HEK293 (cell line): ENCODE results near the gene ZBTB5.
A peak's percentile ranks its signal among the peaks of the same experiment; 100 is the strongest.
"Not testable (repeated sequence)": the region's sequence is repeated elsewhere in the genome, so short reads cannot be mapped to it uniquely, and the experiment has no call there.

ENCODE experiments used
- CTCF ChIA-PET: fragments of 350-600 bp; formaldehyde crosslinking; extraction: SDS; loops from one replicate; lab custom pipeline; 2021; ENCODE audit warnings: antibody characterized with exemption; lab: Yijun Ruan, JAX
- POLR2A ChIA-PET: fragments of 300-600 bp; formaldehyde crosslinking; extraction: SDS; loops from one replicate; lab custom pipeline; 2020; ENCODE audit warnings: antibody characterized with exemption, inconsistent platforms; lab: Yijun Ruan, JAX
- H3K27ac ChIP-seq: fragments of 200-500 bp; sonication (Bioruptor generic); 2 replicates; pipeline ENCODE4 v1.5.1; 2014; ENCODE audit warnings: low read depth, low read length, control low read depth, inconsistent platforms; ENCODE audit errors: extremely low read depth
- H3K36me3 ChIP-seq, 2 experiments: fragments of 200-500 bp in 1 of 2; sonication (Bioruptor generic) in 1 of 2; 1 replicate in 1 of 2; 2 replicates in 1 of 2; pipeline ENCODE4 v1.5.1; 2014 to 2017; ENCODE audit warnings: inconsistent platforms in 2 of 2, low read length in 2 of 2; ENCODE audit not compliant: control insufficient read depth in 2 of 2, insufficient read depth in 1 of 2
- H3K4me1 ChIP-seq: fragments of 200-500 bp; sonication (Bioruptor generic); 2 replicates; pipeline ENCODE4 v1.5.1; 2014; ENCODE audit warnings: mild to moderate bottlenecking, low read length, inconsistent platforms; ENCODE audit not compliant: control insufficient read depth, insufficient read depth
- H3K4me3 ChIP-seq: 2 replicates; pipeline ENCODE4 v1.5.1; 2011; ENCODE audit warnings: low read depth, mild to moderate bottlenecking, control low read depth, low read length, moderate library complexity
- H3K9me3 ChIP-seq: fragments of 200-500 bp; sonication (Bioruptor generic); 2 replicates; pipeline ENCODE4 v1.5.1; 2014; ENCODE audit warnings: low read depth, low read length, inconsistent platforms; ENCODE audit not compliant: control insufficient read depth, insufficient read depth
- BCL11B ChIP-seq: fragments of 450-650 bp; formaldehyde crosslinking; IDR thresholded peaks from 2 replicates; pipeline ENCODE4 v1.5.1; 2016; ENCODE audit warnings: low read depth, missing biosample characterization, missing genetic modification characterization
- GFI1B ChIP-seq: fragments of 450-650 bp; formaldehyde crosslinking; IDR thresholded peaks from 2 replicates; pipeline ENCODE4 v1.5.1; 2016; ENCODE audit warnings: missing biosample characterization, missing genetic modification characterization
- GLI2 ChIP-seq: fragments of 450-650 bp; formaldehyde crosslinking; IDR thresholded peaks from 2 replicates; pipeline ENCODE4; 2017; ENCODE audit warnings: missing biosample characterization, missing genetic modification characterization, low read depth, borderline replicate concordance
- INSM2 ChIP-seq: fragments of 450-650 bp; formaldehyde crosslinking; IDR thresholded peaks from 2 replicates; pipeline ENCODE4 v1.5.1; 2016; ENCODE audit warnings: missing biosample characterization, missing genetic modification characterization
- KLF10 ChIP-seq: fragments of 450-650 bp; IDR thresholded peaks from 2 replicates; pipeline ENCODE4 v1.5.1; 2018; ENCODE audit warnings: missing biosample characterization, mild to moderate bottlenecking, missing genetic modification characterization
- KLF8 ChIP-seq: fragments of 450-650 bp; formaldehyde crosslinking; IDR thresholded peaks from 2 replicates; pipeline ENCODE4 v1.5.1; 2016; ENCODE audit warnings: missing biosample characterization, missing genetic modification characterization
- OSR2 ChIP-seq: fragments of 450-650 bp; formaldehyde crosslinking; IDR thresholded peaks from 2 replicates; pipeline ENCODE4 v1.5.1; 2016; ENCODE audit warnings: missing biosample characterization, missing genetic modification characterization
- PRDM1 ChIP-seq: fragments of 450-650 bp; formaldehyde crosslinking; IDR thresholded peaks from 2 replicates; pipeline ENCODE4; 2016; ENCODE audit warnings: missing biosample characterization, missing genetic modification characterization
- SETDB1 ChIP-seq: IDR thresholded peaks from one replicate; pipeline ENCODE4 v1.6.1; 2017; ENCODE audit warnings: mild to moderate bottlenecking, low read length, moderate library complexity, mixed read lengths; ENCODE audit not compliant: insufficient read length
- SP2 ChIP-seq: fragments of 450-650 bp; formaldehyde crosslinking; IDR thresholded peaks from 2 replicates; pipeline ENCODE4 v1.5.1; 2016; ENCODE audit warnings: missing biosample characterization, missing genetic modification characterization
- SP3 ChIP-seq: fragments of 450-650 bp; formaldehyde crosslinking; IDR thresholded peaks from 2 replicates; pipeline ENCODE4 v1.5.1; 2016; ENCODE audit warnings: missing biosample characterization, missing genetic modification characterization
- YY2 ChIP-seq: fragments of 450-650 bp; formaldehyde crosslinking; IDR thresholded peaks from 2 replicates; pipeline ENCODE4 v1.5.1; 2016; ENCODE audit warnings: missing biosample characterization, missing genetic modification characterization
- ZBTB20 ChIP-seq: fragments of 450-650 bp; formaldehyde crosslinking; IDR thresholded peaks from 2 replicates; pipeline ENCODE4 v1.5.1; 2016; ENCODE audit warnings: missing biosample characterization, missing genetic modification characterization
- ZBTB48 ChIP-seq: fragments of 450-650 bp; formaldehyde crosslinking; IDR thresholded peaks from 2 replicates; pipeline ENCODE4 v1.5.1; 2016; ENCODE audit warnings: missing biosample characterization, missing genetic modification characterization
- ZNF155 ChIP-seq: fragments of 450-650 bp; formaldehyde crosslinking; IDR thresholded peaks from 2 replicates; pipeline ENCODE4 v1.5.1; 2016; ENCODE audit warnings: missing biosample characterization, missing genetic modification characterization
- ZNF214 ChIP-seq: fragments of 450-650 bp; formaldehyde crosslinking; IDR thresholded peaks from 2 replicates; pipeline ENCODE4 v1.5.1; 2017; ENCODE audit warnings: missing biosample characterization, mild to moderate bottlenecking, missing genetic modification characterization, borderline replicate concordance
- ZNF302 ChIP-seq: fragments of 450-650 bp; formaldehyde crosslinking; IDR thresholded peaks from 2 replicates; pipeline ENCODE4 v1.5.1; 2016; ENCODE audit warnings: missing biosample characterization, missing genetic modification characterization, low read depth
- ZNF596 ChIP-seq: fragments of 450-650 bp; IDR thresholded peaks from 2 replicates; pipeline ENCODE4 v1.5.0; 2018; ENCODE audit warnings: missing biosample characterization, mild to moderate bottlenecking, missing genetic modification characterization, moderate library complexity
- ZNF629 ChIP-seq: fragments of 450-650 bp; formaldehyde crosslinking; IDR thresholded peaks from 2 replicates; pipeline ENCODE4 v1.5.1; 2017; ENCODE audit warnings: missing biosample characterization, missing genetic modification characterization
- ZNF791 ChIP-seq: fragments of 450-650 bp; formaldehyde crosslinking; IDR thresholded peaks from 2 replicates; pipeline ENCODE4 v1.5.1; 2016; ENCODE audit warnings: missing biosample characterization, missing genetic modification characterization
- ZNF830 ChIP-seq: fragments of 450-650 bp; IDR thresholded peaks from 2 replicates; pipeline ENCODE4 v1.5.0; 2018; ENCODE audit warnings: missing biosample characterization, missing genetic modification characterization, low read depth, mild to moderate bottlenecking, moderate library complexity
- TF ChIP-seq, protein P1 (sequence below): fragments of 450-650 bp; formaldehyde crosslinking; IDR thresholded peaks from 2 replicates; pipeline ENCODE4 v1.5.1; 2016; ENCODE audit warnings: missing biosample characterization, missing genetic modification characterization
- TF ChIP-seq, protein P2 (sequence below): fragments of 450-650 bp; formaldehyde crosslinking; IDR thresholded peaks from 2 replicates; pipeline ENCODE4 v1.5.1; 2016; ENCODE audit warnings: missing biosample characterization, missing genetic modification characterization
- TF ChIP-seq, protein P3 (sequence below): fragments of 450-650 bp; formaldehyde crosslinking; IDR thresholded peaks from 2 replicates; pipeline ENCODE4 v1.5.1; 2016; ENCODE audit warnings: missing biosample characterization, missing genetic modification characterization

Gene ZBTB5

DNA sequence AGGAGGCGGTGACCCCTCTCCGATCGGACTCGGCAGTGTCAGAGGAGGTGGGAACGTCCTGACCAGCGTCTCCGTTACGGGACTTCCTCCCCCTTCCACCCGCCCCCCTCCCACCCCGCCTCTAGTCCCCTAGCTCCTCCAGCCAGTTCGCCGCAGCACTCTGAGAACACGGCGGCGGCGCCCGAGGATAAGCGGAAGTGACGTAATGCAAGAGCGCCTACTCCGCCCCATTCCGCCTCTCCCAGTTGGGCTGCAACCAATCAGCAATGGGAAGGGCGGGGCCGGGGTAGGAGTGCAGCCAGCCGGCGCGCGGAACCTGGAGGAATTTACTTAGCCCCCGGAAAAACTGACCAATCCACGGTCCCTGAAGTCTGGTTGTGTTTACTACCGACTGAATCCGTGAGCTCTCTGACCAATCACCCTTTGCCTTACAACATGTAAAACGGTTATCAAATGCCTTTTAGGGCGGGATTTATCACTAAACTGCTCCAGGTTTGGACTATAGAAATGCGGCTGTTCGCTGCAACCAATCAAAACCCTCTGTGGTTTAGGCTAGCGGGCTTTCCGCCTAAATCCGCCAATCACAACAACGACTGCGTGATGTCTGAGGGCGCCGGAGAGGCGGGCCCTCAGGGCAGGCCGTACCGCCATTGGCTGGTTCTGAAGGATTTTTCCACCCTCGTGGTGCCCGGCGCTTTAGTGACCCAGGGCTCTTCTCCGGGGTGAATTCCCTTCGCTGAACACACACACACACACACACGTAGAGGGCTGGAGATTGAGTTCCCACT, at the start of gene ZBTB5 (continued):
- TF ChIP-seq SP2 (tag by site-specific recombination): peak; percentile 84
- 0 out of 2 replicates have a peak, but pooled peaks have one; percentile 17 for TF ChIP-seq KLF8 (tag by site-specific recombination)
- peak; percentile 53; the same call in 1 of the 2 replicates for TF ChIP-seq ZNF629 (tag by site-specific recombination)
- no peak for TF ChIP-seq KLF10 (tag by site-specific recombination)
- TF ChIP-seq ZBTB48 (tag by site-specific recombination): 0 out of 2 replicates have a peak, but pooled peaks have one; percentile 8
- peak; percentile 91; the same call in 1 of the 2 replicates for TF ChIP-seq ZBTB20 (tag by site-specific recombination)
- peak; percentile 78 for TF ChIP-seq SP3
- TF ChIP-seq BCL11B: no peak
- peak; percentile 19 for TF ChIP-seq SETDB1
- peak; percentile 74 for TF ChIP-seq INSM2 (tag by site-specific recombination)
- TF ChIP-seq GLI2: no peak
- TF ChIP-seq ZNF830 (tag by site-specific recombination): no peak
- TF ChIP-seq, protein P1, sequence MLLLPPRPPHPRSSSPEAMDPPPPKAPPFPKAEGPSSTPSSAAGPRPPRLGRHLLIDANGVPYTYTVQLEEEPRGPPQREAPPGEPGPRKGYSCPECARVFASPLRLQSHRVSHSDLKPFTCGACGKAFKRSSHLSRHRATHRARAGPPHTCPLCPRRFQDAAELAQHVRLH (tag by site-specific recombination): no peak
- TF ChIP-seq OSR2 (tag by site-specific recombination): peak; percentile 25; the same call in 1 of the 2 replicates
- no peak for TF ChIP-seq YY2 (tag by site-specific recombination)

DNA sequence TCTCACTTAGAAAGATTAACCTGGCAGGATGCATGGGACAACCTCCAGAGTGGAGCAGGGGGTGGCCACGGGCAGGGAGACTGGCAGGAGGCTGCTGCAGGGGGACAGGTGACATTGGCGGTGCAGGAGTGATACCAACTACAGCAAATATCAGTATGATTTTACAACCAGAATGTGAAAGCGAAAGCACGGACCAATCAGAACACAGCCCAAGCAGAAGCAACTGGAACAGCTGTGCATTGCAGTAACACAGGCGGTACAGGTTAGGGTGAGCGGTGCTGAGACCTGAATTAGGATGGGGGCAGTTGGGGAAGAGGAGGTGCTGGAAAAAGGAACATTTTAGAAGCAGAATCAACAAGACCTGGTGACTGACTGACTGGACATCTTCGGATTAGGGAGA, 49.7 kb upstream of the ZBTB5 start:
- peaks cover 0 to 47% of the 10 kb centered on the region in 2 experiments; a peak in 1 of 3 replicates for H3K36me3 ChIP-seq
- H3K27ac ChIP-seq: no peak overlapping the region
- no peaks in the 10 kb centered on the region for H3K4me1 ChIP-seq
- no peaks in the 10 kb centered on the region for H3K9me3 ChIP-seq
- H3K4me3 ChIP-seq: no peak overlapping the region
- POLR2A ChIA-PET: interaction anchor here (0.6 kb wide), 1 partner anchor 29 kb away, joined by 3 read pairs; the partner anchor contains the start of gene POLR1E
- no peak for TF ChIP-seq ZNF214 (tag by site-specific recombination)
- CTCF ChIA-PET: no interaction called here

DNA sequence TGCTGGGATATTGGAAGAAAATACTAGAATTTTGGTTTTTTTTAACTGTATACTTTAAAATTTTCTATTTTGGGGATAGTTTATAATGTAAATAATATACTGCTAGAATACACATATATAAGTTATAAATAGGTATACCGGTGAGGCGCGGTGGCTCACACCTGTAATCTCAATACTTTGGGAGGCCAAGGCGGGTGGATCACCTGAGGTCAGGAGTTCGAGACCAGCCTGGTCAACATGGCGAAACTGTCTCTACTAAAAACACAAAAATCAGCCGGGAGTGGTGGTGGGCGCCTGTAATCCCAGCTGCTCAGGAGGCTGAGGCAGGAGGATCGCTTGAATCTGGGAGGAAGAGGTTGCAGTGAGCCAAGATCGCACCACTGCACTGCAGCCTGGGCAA, 49.2 kb upstream of the ZBTB5 start:
- POLR2A ChIA-PET, CTCF ChIA-PET: not testable (repeated sequence)

GRCh38 chr9:37512437-37512836, 47.2 kb upstream of the ZBTB5 start:
- CTCF ChIA-PET: no interaction called here
- TF ChIP-seq ZNF596: no peak
- TF ChIP-seq PRDM1 (tag by site-specific recombination): no peak
- TF ChIP-seq GFI1B (tag by site-specific recombination): no peak
- no peak for TF ChIP-seq ZNF302 (tag by site-specific recombination)
- TF ChIP-seq, protein P2, sequence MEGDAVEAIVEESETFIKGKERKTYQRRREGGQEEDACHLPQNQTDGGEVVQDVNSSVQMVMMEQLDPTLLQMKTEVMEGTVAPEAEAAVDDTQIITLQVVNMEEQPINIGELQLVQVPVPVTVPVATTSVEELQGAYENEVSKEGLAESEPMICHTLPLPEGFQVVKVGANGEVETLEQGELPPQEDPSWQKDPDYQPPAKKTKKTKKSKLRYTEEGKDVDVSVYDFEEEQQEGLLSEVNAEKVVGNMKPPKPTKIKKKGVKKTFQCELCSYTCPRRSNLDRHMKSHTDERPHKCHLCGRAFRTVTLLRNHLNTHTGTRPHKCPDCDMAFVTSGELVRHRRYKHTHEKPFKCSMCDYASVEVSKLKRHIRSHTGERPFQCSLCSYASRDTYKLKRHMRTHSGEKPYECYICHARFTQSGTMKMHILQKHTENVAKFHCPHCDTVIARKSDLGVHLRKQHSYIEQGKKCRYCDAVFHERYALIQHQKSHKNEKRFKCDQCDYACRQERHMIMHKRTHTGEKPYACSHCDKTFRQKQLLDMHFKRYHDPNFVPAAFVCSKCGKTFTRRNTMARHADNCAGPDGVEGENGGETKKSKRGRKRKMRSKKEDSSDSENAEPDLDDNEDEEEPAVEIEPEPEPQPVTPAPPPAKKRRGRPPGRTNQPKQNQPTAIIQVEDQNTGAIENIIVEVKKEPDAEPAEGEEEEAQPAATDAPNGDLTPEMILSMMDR (tag by site-specific recombination): no peak
- TF ChIP-seq ZNF791 (tag by site-specific recombination): no peak
- TF ChIP-seq ZNF155 (tag by site-specific recombination): no peak
- TF ChIP-seq, protein P3, sequence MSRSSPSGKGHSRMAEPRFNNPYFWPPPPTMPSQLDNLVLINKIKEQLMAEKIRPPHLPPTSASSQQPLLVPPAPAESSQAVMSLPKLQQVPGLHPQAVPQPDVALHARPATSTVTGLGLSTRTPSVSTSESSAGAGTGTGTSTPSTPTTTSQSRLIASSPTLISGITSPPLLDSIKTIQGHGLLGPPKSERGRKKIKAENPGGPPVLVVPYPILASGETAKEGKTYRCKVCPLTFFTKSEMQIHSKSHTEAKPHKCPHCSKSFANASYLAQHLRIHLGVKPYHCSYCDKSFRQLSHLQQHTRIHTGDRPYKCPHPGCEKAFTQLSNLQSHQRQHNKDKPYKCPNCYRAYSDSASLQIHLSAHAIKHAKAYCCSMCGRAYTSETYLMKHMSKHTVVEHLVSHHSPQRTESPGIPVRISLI (tag by site-specific recombination): no peak

More for the DNA sequence above, 49.2 kb upstream of the ZBTB5 start:
- H3K4me1 ChIP-seq, H3K9me3 ChIP-seq, H3K4me3 ChIP-seq, H3K27ac ChIP-seq: not testable (repeated sequence)
- peaks cover 0 to 48% of the 10 kb centered on the region in 2 experiments; a peak in 1 of 3 replicates for H3K36me3 ChIP-seq

More at GRCh38 chr9:37512437-37512836, 47.2 kb upstream of the ZBTB5 start:
- no peak overlapping the region for H3K27ac ChIP-seq
- H3K36me3 ChIP-seq: peaks cover 0 to 52% of the 10 kb centered on the region in 2 experiments; a peak in 1 of 3 replicates
- H3K9me3 ChIP-seq: no peaks in the 10 kb centered on the region
- H3K4me1 ChIP-seq: no peaks in the 10 kb centered on the region
- POLR2A ChIA-PET: no interaction called here
- no peak overlapping the region for H3K4me3 ChIP-seq
